CD4-positive, alpha-beta T cell treated with Interleukin-17A for 1 hour (primary cell): ENCODE results near the gene P2RX2.

Source experiments
- DNase-seq: peaks from one replicate; pipeline ENCODE4 v3.0.0-alpha.2; 2020

The P2RX2 gene

DNA sequence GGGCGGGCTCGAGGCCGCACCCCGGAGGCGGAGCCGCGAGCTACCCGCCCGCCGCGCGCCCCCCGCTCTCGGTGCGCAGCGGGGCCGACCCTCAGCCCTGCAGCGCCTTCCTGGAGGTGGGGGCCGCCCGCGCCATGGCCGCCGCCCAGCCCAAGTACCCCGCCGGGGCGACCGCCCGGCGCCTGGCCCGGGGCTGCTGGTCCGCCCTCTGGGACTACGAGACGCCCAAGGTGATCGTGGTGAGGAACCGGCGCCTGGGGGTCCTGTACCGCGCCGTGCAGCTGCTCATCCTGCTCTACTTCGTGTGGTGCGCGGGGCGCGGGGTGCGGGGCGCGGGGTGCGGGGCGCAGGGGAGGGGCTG lies at the start of gene P2RX2:
TSS of gene P2RX2 (plus strand) at position 94 of the 361 bp plus-strand sequence. CDS start at position 135, 41 bp downstream.
- no peak for DNase-seq

DNA sequence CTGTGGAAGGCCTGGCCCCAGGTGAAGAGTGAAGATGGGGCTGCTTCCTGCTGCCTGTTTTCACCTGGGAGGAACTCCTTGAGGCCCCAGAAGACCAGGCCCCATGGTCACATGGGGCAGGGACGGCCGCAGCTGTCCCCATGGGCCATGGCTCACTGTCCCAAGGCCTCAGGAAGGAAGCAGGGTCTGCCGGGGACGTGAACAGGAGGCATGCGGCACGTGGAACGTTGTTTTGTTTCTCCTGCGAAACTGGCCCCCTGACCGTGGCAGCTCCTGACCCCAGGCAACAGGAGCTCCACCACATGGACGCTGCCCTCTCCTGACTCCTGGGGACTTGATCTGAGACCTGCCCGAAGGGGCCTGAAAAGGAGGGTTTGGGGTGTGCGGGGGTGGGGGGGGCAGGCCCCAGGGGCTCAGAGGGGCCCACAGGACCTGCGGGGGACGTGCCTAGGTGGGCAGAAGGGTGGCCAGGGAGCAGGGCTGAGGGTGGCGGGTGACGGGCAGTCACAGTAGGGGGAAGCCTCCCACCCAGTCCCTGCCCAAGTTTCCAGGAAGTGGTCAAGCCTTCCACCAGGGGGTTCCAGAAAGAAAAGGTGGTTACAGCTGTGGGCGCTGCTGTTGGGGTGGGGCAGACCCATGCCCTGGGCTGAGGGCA lies 49.6 kb upstream of the P2RX2 start:
- DNase-seq: no peak

DNA sequence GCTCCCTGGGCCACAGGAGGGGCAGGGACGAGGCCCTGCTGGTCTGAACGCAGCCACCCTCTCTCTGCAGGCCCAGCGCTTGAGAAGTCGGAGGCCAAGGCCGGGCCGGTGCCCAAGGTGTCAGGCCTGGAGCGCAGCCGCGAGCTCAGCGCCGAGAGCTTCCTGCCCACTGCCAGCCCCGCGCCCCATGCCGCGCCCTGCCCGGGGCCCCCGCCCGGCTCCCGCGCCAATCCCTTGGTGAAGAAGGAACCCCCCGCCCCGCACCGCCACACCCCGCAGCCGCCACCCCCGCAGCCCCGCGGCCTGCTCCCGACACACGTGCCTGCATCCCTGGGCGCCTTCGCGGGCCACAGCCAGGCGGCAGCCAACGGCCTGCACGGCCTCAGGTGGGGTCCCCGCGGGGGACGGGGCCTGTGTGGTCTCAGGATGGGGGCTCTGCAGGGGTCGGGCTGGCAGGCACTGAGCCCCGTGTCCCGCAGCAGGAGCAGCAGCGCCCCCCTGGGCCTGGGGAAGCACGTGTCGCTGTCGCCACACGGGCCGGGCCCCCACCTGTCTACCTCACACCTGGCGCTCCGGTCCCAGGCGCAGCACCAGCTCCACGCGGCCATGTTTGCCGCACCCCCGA lies 48.6 kb upstream of the P2RX2 start:
- DNase-seq: no peak

DNA sequence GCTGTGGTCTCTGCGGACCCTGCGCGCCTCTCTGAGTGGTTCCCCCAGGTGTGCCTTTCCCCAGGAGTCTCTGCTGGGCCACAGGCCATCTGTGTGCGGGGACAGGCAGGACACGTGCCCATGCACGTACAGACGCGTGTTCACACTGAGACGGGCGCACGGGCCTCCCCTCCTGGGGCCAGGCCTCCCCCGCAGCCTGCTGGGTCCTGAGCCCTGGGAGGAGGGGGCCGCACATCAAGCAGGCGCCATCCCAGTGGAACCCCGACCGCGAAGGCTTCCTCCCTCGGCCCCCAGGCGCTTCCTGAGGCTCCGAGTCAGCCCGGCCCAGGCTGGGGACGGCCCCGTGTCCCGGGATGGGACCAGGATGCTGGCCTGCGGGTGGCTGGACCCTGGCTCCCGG lies 47.9 kb upstream of the P2RX2 start:
- no peak for DNase-seq

DNA sequence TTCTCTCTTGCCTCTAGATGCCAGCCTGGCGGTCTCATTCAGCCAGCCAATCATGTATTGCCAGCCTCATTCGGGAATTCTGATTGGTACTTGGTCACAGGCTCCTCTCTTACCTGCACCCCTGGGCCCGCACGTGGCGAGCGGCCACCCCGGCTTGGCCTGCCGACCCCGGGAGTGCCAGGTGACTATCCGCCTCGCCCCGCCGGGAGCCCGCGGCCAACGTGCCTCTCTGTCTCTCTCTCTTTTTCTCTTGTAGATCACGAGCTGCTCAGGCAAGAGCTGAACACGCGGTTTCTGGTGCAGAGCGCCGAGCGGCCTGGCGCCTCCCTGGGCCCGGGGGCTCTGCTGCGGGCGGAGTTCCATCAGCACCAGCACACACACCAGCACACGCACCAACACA lies 47.5 kb upstream of the P2RX2 start:
- DNase-seq: no peak

DNA sequence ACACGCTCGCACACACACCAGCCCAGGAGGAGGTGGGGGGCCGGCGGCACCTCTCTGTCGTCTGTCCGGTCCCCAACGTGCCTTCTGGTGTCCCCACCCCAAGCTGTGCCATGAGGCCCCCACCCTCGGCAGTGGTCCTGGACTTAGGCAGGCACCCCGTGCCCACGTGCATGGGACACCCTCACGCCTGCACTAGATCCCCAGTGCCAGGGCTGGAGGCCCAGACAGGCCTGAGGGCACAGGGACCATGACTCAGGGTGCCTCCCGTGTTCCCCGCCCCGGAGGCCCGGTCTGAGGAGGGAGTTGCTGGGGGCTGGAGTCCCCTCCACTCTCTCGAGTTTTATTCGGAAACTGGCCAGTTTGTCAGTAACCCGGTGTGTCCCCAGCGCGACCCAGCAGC lies 47.0 kb upstream of the P2RX2 start:
- no peak for DNase-seq

DNA sequence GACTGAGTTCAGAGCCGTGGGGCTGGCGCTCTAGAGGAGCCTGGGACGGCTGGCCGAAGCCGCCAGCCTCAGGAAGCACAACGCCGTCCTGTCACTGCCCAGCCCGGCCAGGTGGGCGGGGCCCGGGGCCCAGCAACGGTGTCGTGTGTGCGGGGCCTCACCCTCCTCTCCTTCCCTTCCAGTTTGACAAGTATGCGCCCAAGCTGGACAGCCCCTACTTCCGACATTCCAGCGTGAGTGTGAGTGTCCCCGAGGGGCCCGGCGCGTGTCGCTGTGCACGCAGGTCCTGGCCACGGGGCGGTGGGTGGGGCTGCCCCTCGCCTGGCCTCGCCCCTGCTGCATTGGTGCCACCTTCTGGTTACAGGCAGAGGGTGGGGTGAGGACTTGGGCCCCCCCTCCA lies 46.5 kb upstream of the P2RX2 start:
- no peak for DNase-seq

DNA sequence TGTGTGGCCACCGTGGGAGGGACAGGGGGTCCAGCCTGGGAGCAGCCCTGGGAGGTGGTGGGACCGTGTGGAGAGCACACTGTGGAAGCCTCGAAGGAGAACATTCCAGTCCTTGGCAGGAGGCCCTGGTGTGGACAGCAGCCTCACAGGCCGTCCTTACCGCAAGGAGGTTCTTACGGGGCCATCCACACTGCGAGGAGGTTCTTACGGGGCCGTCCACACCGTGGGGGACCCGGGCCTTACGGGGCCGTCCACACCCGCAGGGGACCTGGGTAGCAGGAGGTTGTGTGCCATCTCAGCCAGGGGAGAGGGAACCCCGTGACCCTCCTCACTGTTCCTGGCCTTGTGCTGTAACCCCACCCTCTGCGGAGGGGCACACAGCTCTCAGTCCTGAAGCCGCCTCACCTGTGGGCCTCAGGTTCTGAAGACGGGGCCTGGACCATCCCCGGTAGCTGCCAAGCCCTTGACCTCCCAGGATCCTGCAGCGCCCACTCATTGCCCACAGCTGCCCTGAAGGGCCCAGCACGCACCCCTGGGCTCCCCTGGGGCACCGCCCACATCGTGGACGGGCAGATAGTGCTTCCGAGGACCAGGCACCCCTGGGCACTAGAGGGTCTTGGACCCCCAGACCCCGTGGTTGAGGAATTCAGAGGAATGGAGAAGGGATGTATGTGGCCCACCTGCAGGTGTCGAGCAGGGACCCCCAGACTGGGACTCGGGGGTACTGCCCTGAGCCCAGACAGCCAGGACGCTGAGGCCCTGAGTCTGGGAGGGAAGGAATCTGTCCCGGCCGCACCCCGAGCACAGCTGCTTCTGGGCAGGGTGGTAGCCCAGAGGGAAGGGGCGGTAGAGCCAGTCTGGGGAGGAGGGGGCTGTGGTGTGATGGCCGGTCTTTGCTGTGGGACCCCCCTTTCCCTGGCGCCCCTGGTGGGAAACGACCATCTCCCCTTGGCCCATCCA lies 45.5 kb upstream of the P2RX2 start:
- no peak for DNase-seq

DNA sequence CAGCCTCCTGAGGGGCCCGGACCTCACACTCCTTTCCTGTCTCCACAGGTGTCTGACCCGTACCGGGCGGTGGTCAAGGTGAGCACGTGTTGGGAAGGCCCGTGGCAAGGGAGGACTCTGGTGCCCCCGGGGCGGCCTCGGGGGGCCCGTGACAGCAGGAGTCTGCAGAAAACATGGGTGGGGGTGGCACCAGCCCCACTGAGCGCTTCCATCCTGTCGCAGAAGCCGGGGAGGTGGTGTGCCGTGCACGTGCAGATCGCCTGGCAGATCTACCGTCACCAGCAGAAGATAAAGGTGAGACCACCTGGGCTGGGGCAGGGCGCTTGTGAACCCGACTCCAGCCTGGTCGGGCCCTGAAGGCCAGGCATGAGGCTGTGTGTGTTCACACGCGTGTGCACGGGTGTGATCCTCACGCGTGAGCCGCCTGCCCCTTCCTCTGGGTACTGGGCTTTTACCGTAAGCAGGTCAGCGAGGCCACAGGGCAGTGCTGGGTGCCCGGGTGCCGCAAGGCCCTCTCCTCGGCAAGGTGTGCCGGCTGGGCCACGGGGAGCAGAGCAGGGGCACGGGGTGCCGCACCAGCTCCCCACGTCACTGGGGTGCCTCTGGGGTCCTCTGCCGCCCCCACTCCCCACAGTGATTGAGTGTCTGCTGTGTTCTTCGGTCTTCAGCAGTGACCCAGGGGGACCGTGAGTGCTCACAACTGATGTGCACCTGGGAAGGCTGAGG lies 44.1 kb upstream of the P2RX2 start:
- DNase-seq: no peak

DNA sequence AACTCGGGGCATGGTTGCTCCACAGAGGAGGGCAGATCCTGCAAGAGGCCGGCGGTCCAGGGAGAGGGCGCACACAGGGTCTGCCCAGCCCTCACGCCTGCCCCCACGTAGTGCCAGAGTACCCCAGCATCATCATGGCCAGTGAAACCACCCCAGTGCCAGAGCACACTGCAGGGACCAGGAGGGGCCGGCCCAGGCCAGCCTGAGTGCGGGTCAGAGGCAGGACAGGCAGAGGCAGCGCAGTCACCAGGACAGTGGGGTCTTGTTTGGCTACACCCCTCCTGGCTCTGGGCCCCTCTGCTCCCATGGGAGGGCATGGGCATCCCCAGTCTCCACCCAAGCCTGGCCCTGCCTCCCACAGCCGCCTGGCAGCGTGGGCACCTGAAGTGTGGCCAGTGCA lies 42.9 kb upstream of the P2RX2 start:
- DNase-seq: no peak

DNA sequence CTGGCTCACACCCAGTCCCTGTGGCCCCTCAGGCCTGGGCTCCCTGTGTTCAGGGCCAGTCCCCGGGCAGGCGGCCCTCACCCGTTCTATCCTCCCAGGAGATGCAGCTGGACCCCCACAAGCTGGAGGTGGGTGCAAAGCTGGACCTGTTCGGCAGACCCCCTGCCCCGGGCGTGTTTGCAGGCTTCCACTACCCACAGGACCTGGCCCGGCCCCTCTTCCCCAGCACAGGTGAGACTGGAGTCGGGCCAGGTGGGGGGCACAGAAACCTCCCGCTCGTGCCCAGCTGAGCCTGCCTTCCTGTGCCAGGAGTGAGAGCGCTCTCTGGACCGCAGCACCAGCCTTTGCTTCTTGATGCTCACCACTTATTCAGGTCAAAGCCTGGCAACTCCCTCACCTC lies 41.9 kb upstream of the P2RX2 start:
- no peak for DNase-seq

DNA sequence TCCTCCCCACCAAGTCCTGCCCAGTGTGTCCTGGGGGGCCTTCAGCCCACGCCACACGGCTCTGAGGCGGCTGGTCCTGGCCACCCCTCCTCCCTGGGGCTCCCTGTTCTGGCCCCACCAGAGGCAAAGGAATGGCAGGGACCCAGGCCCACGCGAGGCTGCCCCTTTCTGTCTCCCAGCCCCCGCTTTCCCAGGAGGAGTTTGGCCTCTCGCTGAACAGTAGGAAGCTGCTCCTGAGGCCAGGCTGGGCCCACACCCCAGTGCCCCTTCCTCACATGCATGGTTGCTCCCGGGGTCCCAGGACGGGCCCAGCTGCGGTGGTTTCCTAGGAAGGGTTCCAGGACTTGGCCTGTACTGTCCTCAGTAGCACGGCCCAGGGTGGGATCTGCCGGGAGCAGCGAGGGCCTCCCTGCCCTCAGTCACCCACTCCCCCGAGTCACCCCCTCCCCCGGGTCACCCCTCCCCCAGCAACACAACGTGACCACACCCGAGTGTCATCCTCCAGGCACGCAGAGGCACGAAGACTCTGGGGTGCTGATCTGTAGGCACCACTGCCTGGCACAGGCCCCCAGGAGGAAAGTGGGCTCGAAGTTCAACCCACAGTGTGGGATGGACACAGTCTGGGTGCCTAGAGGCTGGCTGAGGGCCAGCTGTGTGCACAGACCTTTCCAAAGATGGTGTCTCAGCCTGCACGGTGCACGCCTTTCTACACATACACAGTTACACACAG lies 41.2 kb upstream of the P2RX2 start:
- DNase-seq: no peak

DNA sequence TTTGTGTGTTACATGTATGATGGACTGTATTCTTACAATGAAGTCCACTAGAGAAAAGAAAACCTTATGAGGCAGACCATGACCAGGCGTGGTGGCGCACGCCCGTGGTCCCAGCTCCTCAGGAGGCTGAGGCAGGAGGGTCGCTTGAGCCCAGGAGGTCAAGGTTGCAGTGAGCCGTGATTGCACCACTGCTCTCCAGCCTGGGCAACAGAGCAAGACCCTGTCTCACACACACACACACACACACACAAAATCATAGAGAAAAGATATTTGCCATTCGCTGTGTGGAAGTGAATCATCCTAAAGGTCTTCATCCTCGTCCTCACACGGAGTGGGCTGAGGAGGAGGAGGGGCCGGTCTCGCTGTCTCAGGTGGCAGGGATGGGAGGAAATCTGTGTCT lies 40.5 kb upstream of the P2RX2 start:
- no peak for DNase-seq

DNA sequence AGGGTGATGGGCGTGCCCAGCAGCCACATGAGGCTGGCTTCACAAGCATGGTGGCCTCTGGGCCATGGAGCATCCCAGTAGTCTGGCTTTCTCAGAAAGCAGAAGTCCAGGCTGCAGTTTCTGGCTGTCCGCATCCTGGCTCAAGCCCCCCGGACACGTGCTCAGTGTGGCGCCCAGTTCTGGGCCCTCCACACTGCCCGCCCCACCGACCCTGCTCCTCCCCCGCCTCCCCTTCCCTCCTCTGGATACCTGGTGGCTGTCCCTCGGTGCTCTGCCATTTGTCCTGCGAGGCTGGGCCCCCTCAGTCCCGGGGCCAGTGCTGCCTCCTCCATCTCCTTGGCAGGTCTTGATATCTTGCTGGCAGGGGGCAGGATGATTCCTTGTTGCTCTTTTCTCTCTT lies 39.8 kb upstream of the P2RX2 start:
- DNase-seq: no peak

DNA sequence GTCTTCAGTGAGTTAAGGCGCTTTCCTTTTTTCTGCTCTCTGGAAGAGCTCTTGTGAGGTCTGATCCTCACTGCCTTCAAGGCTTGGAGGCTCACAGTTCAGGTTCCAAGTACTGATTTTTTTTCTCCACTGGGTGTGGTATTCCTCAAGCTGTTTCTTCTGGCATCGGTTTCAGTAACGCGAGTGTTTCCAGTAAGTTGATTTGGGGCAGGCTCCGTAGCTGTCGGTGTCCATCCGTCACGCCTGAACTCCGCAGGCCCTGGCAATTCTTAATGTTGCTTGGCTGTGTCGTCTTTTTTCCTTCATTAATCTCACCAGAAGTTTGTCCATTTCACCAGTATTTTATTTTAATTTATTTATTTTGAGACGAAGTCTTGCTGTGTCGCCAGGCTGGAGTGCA lies 38.8 kb upstream of the P2RX2 start:
- no peak for DNase-seq

DNA sequence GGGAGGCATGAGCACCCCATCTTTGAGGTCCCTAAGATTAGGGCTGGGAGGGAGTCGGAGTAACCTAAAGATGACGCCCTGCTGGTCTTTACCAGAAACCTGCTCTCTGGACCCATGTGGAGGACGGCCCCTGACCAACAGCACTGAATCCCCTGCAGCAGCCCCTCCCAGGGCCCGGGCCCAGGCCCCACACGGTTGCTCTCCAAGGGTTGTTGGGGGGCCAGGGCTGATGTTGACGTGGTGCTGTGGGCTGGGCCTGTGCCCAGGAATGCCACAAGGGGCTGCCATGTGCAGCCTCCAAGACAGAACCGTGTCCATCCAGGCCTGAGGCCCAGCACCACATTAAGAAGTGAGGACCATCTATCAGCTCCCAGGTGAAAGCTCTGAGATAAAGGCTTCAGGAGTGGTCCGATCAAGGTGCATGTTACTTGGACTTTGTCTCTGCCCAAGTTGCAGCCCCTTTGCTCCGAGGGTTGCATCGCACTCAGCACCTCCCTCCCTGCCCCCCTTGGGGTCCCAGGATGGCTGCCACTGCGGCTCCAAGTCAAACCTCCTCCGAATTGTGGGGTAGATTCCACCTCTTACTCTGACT lies 37.8 kb upstream of the P2RX2 start:
- no peak for DNase-seq

DNA sequence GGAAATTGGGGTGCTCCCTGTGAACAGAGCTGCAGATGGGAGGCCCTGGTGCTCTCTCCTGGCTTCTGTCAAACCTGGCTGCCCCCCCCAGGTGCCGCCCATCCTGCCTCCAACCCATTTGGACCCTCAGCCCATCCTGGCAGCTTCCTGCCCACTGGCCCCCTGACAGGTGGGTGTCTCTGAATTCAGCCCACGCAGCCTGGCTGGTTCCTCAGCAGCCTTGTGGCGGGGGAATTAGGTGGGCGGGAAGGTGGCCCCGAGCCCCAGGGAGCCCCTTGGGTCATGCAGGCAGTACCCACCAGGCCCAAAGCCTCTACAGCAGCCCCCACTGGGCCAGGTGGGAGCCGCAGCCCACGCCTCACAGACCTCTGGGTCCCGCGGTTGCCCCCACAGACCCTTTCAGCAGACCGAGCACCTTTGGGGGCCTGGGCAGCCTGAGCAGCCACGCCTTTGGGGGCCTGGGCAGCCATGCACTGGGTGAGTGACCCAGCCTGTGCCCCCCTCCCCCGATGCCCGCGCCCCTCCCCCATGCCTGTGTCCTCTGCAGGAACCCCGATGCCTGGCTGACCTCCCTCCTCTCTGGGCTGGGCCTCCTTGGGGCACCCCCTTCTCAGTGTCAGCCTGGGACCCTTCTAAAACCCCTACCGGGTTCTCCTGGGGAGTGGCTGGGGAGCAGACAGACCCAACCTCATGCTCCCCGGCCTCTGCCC lies 37.1 kb upstream of the P2RX2 start:
- no peak for DNase-seq

DNA sequence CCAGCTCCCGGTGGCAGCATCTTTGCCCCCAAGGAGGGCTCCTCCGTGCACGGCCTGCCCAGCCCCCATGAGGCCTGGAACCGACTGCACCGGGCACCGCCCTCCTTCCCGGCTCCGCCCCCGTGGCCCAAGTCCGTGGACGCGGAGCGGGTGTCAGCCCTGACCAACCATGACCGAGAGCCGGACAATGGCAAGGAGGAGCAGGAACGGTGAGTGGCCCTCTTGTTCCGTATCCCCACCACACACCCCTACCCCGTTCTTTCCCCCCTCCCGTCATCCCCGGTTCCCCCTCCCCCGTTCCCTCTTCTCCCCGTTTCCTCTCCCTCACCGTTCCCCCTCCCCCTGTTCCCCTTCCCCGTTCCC lies 36.5 kb upstream of the P2RX2 start:
- no peak for DNase-seq

DNA sequence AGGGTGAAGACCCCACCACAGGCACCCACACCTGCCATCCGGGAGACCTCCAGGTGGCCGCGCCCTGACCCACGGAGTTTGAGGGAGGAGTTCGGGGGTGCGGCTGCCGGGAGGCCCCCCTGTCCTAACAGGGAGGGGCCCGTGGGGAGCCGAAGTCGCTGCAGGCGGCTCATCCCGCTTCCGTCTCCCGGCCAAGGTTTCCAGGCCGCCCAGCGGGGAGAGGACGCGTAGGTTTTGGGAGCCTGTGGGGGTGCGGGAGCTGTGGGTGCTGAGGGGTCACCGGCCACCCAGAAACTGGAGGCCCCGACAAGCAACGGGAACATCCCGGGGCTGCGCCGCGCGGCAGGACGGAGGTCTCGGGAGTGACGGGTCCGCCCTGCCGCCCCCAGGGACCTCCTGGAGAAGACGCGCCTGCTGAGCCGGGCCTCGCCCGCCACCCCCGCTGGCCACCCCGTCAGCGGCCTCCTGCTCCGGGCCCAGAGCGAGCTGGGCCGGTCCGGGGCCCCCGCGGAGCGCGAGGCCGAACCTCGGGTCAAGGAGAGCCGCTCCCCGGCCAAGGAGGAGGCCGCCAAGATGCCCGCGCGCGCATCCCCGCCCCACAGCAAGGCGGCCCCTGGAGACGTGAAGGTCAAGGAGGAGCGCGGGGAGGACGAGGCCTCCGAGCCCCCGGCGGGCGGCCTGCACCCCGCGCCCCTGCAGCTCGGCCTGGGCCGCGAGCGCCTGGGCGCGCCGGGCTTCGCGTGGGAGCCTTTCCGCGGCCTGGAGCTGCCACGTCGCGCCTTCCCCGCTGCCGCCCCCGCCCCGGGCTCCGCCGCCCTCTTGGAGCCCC lies 35.8 kb upstream of the P2RX2 start:
- DNase-seq: no peak

DNA sequence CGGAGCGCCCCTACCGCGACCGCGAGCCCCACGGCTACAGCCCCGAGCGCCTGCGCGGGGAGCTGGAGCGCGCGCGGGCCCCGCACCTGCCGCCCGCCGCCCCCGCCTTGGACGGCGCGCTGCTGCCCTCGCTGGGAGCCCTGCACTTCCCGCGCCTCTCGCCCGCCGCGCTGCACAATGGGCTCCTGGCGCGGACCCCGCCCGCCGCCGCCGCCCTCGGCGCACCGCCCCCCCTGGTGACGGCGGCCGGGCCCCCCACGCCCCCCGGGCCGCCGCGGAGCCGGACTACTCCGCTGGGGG lies 35.2 kb upstream of the P2RX2 start:
- DNase-seq: no peak

DNA sequence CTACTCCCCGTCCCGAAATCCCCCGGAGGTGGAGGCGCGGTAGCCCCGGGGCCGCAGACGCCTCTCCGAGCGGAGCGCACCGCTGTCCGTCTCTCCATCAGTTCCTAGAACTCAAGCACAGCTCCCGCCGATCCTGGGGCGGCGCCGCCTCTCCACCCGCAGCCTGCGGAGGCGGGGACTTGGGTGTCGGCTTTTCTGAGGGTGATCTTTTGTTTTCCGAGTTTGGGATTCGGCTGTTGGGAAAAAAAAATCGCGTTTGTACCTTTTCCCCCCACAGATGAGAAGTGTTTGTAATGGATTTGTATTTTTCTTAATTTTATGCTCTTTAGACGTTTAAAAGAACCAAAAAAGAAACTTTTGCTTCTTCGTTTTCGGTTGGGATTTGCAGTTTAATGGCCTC lies 34.8 kb upstream of the P2RX2 start:
- DNase-seq: no peak
